ENCODE measurements around the gene ABAT. TPM values are rescaled to one million over a fixed set of nuclear protein-coding genes. Genes with fewer than 3 reads are reported as not detected.

Gene ABAT
- total and polyA plus RNA-seq, 2 of the 8 experiments (the other 6 are each of a cell fraction or from before 2014, with no cell fraction given): 6.4 to 8.4 TPM

- peak in 1 of 3 experiments; percentile 6; a peak in 1 of 4 replicates for TF ChIP-seq CTCF (IDR thresholded peaks at IDR 0.05; ENCODE audit: control extremely low read depth in 1 of 3, insufficient read depth in 1 of 3, low read depth in 1 of 3, low read length in 3 of 3)
- no peak for TF ChIP-seq SIRT6 (IDR thresholded peaks at IDR 0.05; ENCODE audit: low read length)
- no peak overlapping the region for H3K9ac ChIP-seq (replicated peaks in 1 of 4; ENCODE audit: extremely low read depth in 1 of 4, low read depth in 3 of 4, low read length in 3 of 4)
- H3K4me3 ChIP-seq (ENCODE audit: extremely low read depth in 1 of 4, insufficient read depth in 2 of 4, low read depth in 3 of 4, low read length in 4 of 4): no peak overlapping the region
- no peak overlapping the region for H3K18ac ChIP-seq (ENCODE audit: extremely low read depth, low read length)
- H2BK20ac ChIP-seq (ENCODE audit: low read length): no peak overlapping the region
- H2BK12ac ChIP-seq (ENCODE audit: low read depth, low read length): no peak overlapping the region
- H3K4me2 ChIP-seq (ENCODE audit: insufficient read depth in 1 of 2, low read depth in 2 of 2, low read length in 2 of 2): no peak overlapping the region; a peak in 1 of 4 replicates
- H3K56ac ChIP-seq (replicated peaks; ENCODE audit: insufficient read length, low read depth, low read length): no peak overlapping the region
- peaks cover 0 to 9% (median 2%) of the 10 kb centered on the region in 4 experiments; a peak in 4 of 7 replicates for H3K4me1 ChIP-seq (replicated peaks in 1 of 4; ENCODE audit: control insufficient read depth in 3 of 4, insufficient read depth in 4 of 4, low read length in 3 of 4)
- no peak overlapping the region for H2BK5ac ChIP-seq (ENCODE audit: low read depth, low read length)
- FAIRE-seq: no peak
- H4K5ac ChIP-seq (ENCODE audit: insufficient read length, low read depth, low read length): no peak overlapping the region
- H3K4ac ChIP-seq (replicated peaks; ENCODE audit: insufficient read length, low read depth, low read length): no peak overlapping the region
- no peak overlapping the region for H3K27ac ChIP-seq (ENCODE audit: low read depth, low read length)
- no peaks in the 10 kb centered on the region for H4K20me1 ChIP-seq (replicated peaks in 1 of 2; ENCODE audit: control insufficient read depth in 1 of 2, insufficient read depth in 2 of 2, low read length in 2 of 2)
- H3K36me3 ChIP-seq (ENCODE audit: control insufficient read depth in 2 of 4, insufficient read depth in 4 of 4, low read length in 3 of 4): no peaks in the 10 kb centered on the region
- peaks cover 3% of the 10 kb centered on the region; the same call in 1 of the 2 replicates for H3K23me2 ChIP-seq (ENCODE audit: low read depth, low read length)
- ChIA-PET POLR2A (ENCODE audit: partially characterized antibody) (interaction anchor here (0.7 kb wide), 1 partner anchor 150 kb away, joined by 3 read pairs; no protein-coding TSS in a partner anchor), CTCF (ENCODE audit: partially characterized antibody) (interaction anchor here (1.0 to 1.8 kb wide), 3 partner anchors 44 to 77 kb away, joined by 3 to 8 read pairs (median 7); no protein-coding TSS in a partner anchor)
- no peak overlapping the region for H2AFZ ChIP-seq (ENCODE audit: low read length)
- no peaks in the 10 kb centered on the region for H3K79me1 ChIP-seq (ENCODE audit: low read depth, low read length)
- H3K23ac ChIP-seq (ENCODE audit: insufficient read length): no peak overlapping the region
- no peak overlapping the region for H3K14ac ChIP-seq (ENCODE audit: insufficient read length)
- no peaks in the 10 kb centered on the region; a peak in 1 of 7 replicates for H3K27me3 ChIP-seq (replicated peaks in 1 of 4; ENCODE audit: control insufficient read depth in 3 of 4, extremely low read depth in 1 of 4, insufficient read depth in 3 of 4, low read length in 3 of 4)
- H2BK120ac ChIP-seq (replicated peaks; ENCODE audit: low read depth, low read length): no peak overlapping the region
- H2BK15ac ChIP-seq (ENCODE audit: low read length): no peak overlapping the region
- H4K91ac ChIP-seq (replicated peaks; ENCODE audit: insufficient read length, low read length): no peak overlapping the region
- no peak for DNase-seq (ENCODE audit: low read depth in 1 of 2, low spot score in 2 of 2)
- WGBS, 2 experiments (ENCODE audit: extremely low coverage in 1 of 2, insufficient coverage in 1 of 2, insufficient read length in 1 of 2, insufficient replicate concordance in 2 of 2, low coverage in 1 of 2, low lambda C conversion rate in 2 of 2, missing lambda C conversion rate in 1 of 2): 84% methylated on average over 7 of the region's 7 CpGs; no CpG with 5 or more reads in 1 of the 2 experiments
- H4K8ac ChIP-seq (ENCODE audit: extremely low read depth, insufficient read depth, low read length): no peak overlapping the region
- H3K9me3 ChIP-seq (ENCODE audit: insufficient read depth in 2 of 2, low read depth in 1 of 2, low read length in 1 of 2): no peaks in the 10 kb centered on the region
- H2AK5ac ChIP-seq (ENCODE audit: low read depth, low read length): no peak overlapping the region
- H3K79me2 ChIP-seq (ENCODE audit: control insufficient read depth in 1 of 2, insufficient read depth in 2 of 2, low read length in 2 of 2): no peaks in the 10 kb centered on the region
Measured at GRCh38 chr16:8714174-8714573, 39.8 kb downstream of the ABAT start.
